Osteoblast (primary cell): ENCODE results near the gene GPRIN1. TPM values are rescaled to one million over a fixed set of nuclear protein-coding genes. Genes with fewer than 3 reads are reported as not detected.

ENCODE experiments used
- DNase-seq: peaks from one replicate; pipeline ENCODE4 v3.0.0; 2011; ENCODE audit warnings: low spot score, mixed read lengths; ENCODE audit not compliant: insufficient read length; ENCODE audit errors: missing footprints
- H2AFZ ChIP-seq: 2 replicates; pipeline ENCODE4 v1.6.0; 2011; ENCODE audit warnings: mild to moderate bottlenecking, low read length
- H3K27ac ChIP-seq: 2 replicates; pipeline ENCODE4 v1.5.1; 2011; ENCODE audit warnings: mild to moderate bottlenecking, low read depth, low read length, moderate library complexity
- H3K27me3 ChIP-seq: 2 replicates; pipeline ENCODE4 v1.6.0; 2012; ENCODE audit warnings: mild to moderate bottlenecking, control low read depth, inconsistent platforms, low read length, moderate library complexity; ENCODE audit not compliant: insufficient read depth
- H3K36me3 ChIP-seq: 2 replicates; pipeline ENCODE4 v1.5.1; 2011; ENCODE audit warnings: mild to moderate bottlenecking, low read length, control low read depth, moderate library complexity; ENCODE audit not compliant: insufficient read depth
- H3K4me1 ChIP-seq: 2 replicates; pipeline ENCODE4 v1.5.1; 2011; ENCODE audit warnings: mild to moderate bottlenecking, low read length, control low read depth, moderate library complexity; ENCODE audit not compliant: insufficient read depth
- H3K4me2 ChIP-seq: 2 replicates; pipeline ENCODE4 v1.6.0; 2011; ENCODE audit warnings: mild to moderate bottlenecking, low read length; ENCODE audit not compliant: insufficient read depth
- H3K4me3 ChIP-seq: fragments of 200-600 bp; sonication (generic); 3 replicates; pipeline ENCODE4 v1.5.1; 2012; ENCODE audit warnings: mild to moderate bottlenecking, low read length, inconsistent platforms; ENCODE audit not compliant: insufficient read depth
- H3K79me2 ChIP-seq: 2 replicates; pipeline ENCODE4 v1.6.0; 2012; ENCODE audit warnings: mild to moderate bottlenecking, low read length, control low read depth, inconsistent platforms; ENCODE audit not compliant: insufficient read depth
- H3K9me3 ChIP-seq: 2 replicates; pipeline ENCODE4 v1.5.1; 2011; ENCODE audit warnings: low read depth, low read length, control low read depth
- H4K20me1 ChIP-seq: 2 replicates; pipeline ENCODE4 v1.6.0; 2012; ENCODE audit warnings: mild to moderate bottlenecking, low read length, control low read depth; ENCODE audit not compliant: insufficient read depth
- CTCF ChIP-seq: IDR thresholded peaks from 2 replicates; pipeline ENCODE4 v1.5.1; 2011; ENCODE audit warnings: mild to moderate bottlenecking, low read depth, low read length, moderate library complexity; ENCODE audit errors: extremely low read depth
- total RNA-seq: library from RNA; depleted of rRNA; stranded (reverse); fragments of >200 nt; gene quantifications from 2 replicates; pipeline ENCODE4 v1.2.3, GENCODE V29; 2012

Gene GPRIN1
- total RNA-seq, 1 donor: 1.8 TPM

DNA sequence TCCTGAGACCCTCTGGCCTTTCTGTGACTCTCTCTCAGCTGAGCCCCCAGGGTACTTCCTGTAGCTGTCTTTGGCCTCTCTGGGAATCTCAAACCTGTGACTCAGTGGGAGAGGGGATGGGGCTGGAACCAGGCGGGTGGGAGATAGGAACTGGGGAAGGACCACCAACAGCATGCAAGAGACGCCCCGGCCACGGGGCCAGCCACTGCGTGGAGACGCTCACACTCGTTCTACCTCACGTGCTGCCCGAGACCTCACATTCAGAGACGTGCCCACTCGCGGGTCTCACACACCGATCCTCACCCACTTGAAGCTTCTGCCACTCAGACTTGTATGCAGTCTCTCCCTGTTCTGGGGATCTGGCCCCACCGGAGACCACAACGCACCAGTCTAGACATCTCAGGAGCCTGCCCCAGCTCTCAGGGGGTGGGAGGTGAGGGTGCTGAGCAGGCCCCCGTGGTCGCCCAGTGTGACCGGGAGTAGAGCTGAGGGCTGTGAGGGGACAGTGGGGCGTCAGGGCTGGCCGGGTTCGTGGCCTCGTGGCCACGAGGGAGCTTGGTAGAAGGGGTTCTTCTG, 13.8 kb downstream of the GPRIN1 start:
- Histone ChIP-seq H3K4me3 (no peak overlapping the region), H3K79me2 (no peaks in the 10 kb centered on the region), H3K4me1 (no peaks in the 10 kb centered on the region), H3K4me2 (no peak overlapping the region), H3K9me3 (no peaks in the 10 kb centered on the region), H3K36me3 (no peaks in the 10 kb centered on the region), H3K27me3 (no peaks in the 10 kb centered on the region), H2AFZ (no peak overlapping the region), H4K20me1 (no peaks in the 10 kb centered on the region), H3K27ac (no peak overlapping the region)
- peak; percentile 86 for DNase-seq
- TF ChIP-seq CTCF: no peak

GRCh38 chr5:176595386-176595943, 14.5 kb downstream of the GPRIN1 start:
- Histone ChIP-seq H3K4me3 (no peak overlapping the region), H4K20me1 (no peaks in the 10 kb centered on the region), H3K36me3 (no peaks in the 10 kb centered on the region), H3K9me3 (no peaks in the 10 kb centered on the region), H3K27ac (no peak overlapping the region), H3K4me2 (no peak overlapping the region), H3K27me3 (no peaks in the 10 kb centered on the region), H3K79me2 (no peaks in the 10 kb centered on the region), H3K4me1 (no peaks in the 10 kb centered on the region), H2AFZ (no peak overlapping the region)
- DNase-seq: peak; percentile 76
- no peak for TF ChIP-seq CTCF

- H4K20me1 ChIP-seq: no peaks in the 10 kb centered on the region
- no peaks in the 10 kb centered on the region for H3K9me3 ChIP-seq
- H3K4me2 ChIP-seq: no peak overlapping the region
- H3K4me3 ChIP-seq: no peak overlapping the region
- no peak overlapping the region for H2AFZ ChIP-seq
- no peak overlapping the region for H3K27ac ChIP-seq
- no peak for TF ChIP-seq CTCF
- H3K27me3 ChIP-seq: no peaks in the 10 kb centered on the region
- H3K79me2 ChIP-seq: no peaks in the 10 kb centered on the region
- no peaks in the 10 kb centered on the region for H3K4me1 ChIP-seq
- H3K36me3 ChIP-seq: no peaks in the 10 kb centered on the region
- DNase-seq: peak; percentile 77
These were observed 15.4 kb downstream of the GPRIN1 start for GRCh38 chr5:176594554-176594953.

- Histone ChIP-seq H3K4me3 (no peak overlapping the region), H3K27ac (no peak overlapping the region), H3K79me2 (no peaks in the 10 kb centered on the region), H2AFZ (no peak overlapping the region), H3K36me3 (no peaks in the 10 kb centered on the region), H3K4me2 (no peak overlapping the region), H3K9me3 (no peaks in the 10 kb centered on the region), H3K27me3 (no peaks in the 10 kb centered on the region), H3K4me1 (no peaks in the 10 kb centered on the region), H4K20me1 (no peaks in the 10 kb centered on the region)
- TF ChIP-seq CTCF: no peak
- no peak for DNase-seq
These were observed 16.6 kb downstream of the GPRIN1 start for GRCh38 chr5:176593273-176593869.
